ENCODE data around the gene PGAP1.
A peak's percentile ranks its signal among the peaks of the same experiment; 100 is the strongest.

PGAP1 gene

GRCh38 chr2:196931555-196931954, 5.0 kb upstream of the PGAP1 start:
- TF ChIP-seq ZNF274 (IDR thresholded peaks at IDR 0.05; ENCODE audit: low read depth, low read length) (no peak), YY1 (IDR thresholded peaks at IDR 0.05; ENCODE audit: insufficient read depth, insufficient read length) (no peak), SUZ12 (IDR thresholded peaks at IDR 0.05; ENCODE audit: extremely low read depth, insufficient read depth, insufficient read length) (no peak)
- Histone ChIP-seq H3K9me3 (ENCODE audit: insufficient read depth, low read length) (no peaks in the 10 kb centered on the region), H3K27me3 (ENCODE audit: insufficient read depth, insufficient read length) (peaks cover 4% of the 10 kb centered on the region), H3K9ac (ENCODE audit: insufficient read length, low read depth) (no peak overlapping the region), H3K4me3 (ENCODE audit: insufficient read length, low read depth) (no peak overlapping the region), H3K4me1 (ENCODE audit: insufficient read depth, insufficient read length) (no peaks in the 10 kb centered on the region), H3K36me3 (ENCODE audit: insufficient read depth, insufficient read length, low read length) (no peaks in the 10 kb centered on the region)
- DNase-seq (ENCODE audit: low read depth, low spot score) = no peak

DNA sequence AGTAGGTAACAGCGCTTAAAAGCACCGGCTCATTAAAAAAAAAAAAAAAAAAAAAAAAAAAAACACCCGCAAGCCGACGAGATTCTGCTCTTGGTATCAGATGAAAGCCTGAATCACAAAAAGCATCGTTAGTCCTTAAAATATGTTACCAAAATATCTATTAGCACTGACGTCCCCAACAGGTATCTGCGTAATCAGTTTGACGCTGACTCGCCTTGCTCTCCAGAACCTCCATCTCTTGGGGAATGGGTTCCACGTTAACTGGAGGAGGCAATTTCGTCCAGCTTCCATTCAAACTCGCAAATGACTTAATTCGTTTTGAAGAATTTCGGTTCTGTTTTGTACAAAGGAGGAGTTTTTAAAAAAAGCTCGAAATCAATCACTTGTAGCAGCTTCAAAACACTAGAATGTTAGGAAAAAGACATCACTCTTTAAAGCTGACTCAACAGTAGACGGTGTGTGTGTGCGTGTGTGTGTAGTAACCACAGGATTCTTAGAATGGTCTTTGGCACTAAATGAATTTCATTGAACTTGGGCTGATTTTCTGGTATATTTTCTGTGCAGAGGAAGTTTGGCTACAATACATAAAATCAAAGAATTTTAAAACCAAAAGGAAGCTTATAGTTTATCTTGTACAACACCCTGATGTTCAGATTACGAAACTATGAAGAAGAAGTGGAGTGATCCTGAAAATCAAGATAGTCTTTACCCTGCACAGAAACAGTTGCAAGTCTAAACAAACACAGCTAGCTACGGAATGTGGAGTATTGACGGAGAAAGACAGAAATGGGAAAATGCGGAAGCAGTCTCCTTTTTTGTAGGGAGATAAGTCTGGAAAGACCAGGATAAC, 1.1 kb upstream of the PGAP1 start:
- no peak for DNase-seq (ENCODE audit: low read depth, low spot score)
- TF ChIP-seq ZNF274 (IDR thresholded peaks at IDR 0.05; ENCODE audit: low read depth, low read length) (no peak), YY1 (IDR thresholded peaks at IDR 0.05; ENCODE audit: insufficient read depth, insufficient read length) (no peak), SUZ12 (IDR thresholded peaks at IDR 0.05; ENCODE audit: extremely low read depth, insufficient read depth, insufficient read length) (no peak)
- Histone ChIP-seq H3K9me3 (ENCODE audit: insufficient read depth, low read length) (no peaks in the 10 kb centered on the region), H3K36me3 (ENCODE audit: insufficient read depth, insufficient read length, low read length) (no peaks in the 10 kb centered on the region), H3K27me3 (ENCODE audit: insufficient read depth, insufficient read length) (peaks cover 4% of the 10 kb centered on the region), H3K9ac (ENCODE audit: insufficient read length, low read depth) (peak overlapping the region; percentile 68), H3K4me3 (ENCODE audit: insufficient read length, low read depth) (peak overlapping the region; percentile 98), H3K4me1 (ENCODE audit: insufficient read depth, insufficient read length) (no peaks in the 10 kb centered on the region)

GRCh38 chr2:196925768-196926561, 542 bp downstream of the PGAP1 start:
- Histone ChIP-seq H3K9ac (ENCODE audit: insufficient read length, low read depth) (peak overlapping the region; percentile 93), H3K4me1 (ENCODE audit: insufficient read depth, insufficient read length) (no peaks in the 10 kb centered on the region), H3K27me3 (ENCODE audit: insufficient read depth, insufficient read length) (peaks cover 4% of the 10 kb centered on the region), H3K36me3 (ENCODE audit: insufficient read depth, insufficient read length, low read length) (no peaks in the 10 kb centered on the region), H3K4me3 (ENCODE audit: insufficient read length, low read depth) (peak overlapping the region; percentile 98), H3K9me3 (ENCODE audit: insufficient read depth, low read length) (no peaks in the 10 kb centered on the region)
- no peak for DNase-seq (ENCODE audit: low read depth, low spot score)
- no peak for TF ChIP-seq SUZ12 (IDR thresholded peaks at IDR 0.05; ENCODE audit: extremely low read depth, insufficient read depth, insufficient read length)
- no peak for TF ChIP-seq YY1 (IDR thresholded peaks at IDR 0.05; ENCODE audit: insufficient read depth, insufficient read length)
- no peak for TF ChIP-seq ZNF274 (IDR thresholded peaks at IDR 0.05; ENCODE audit: low read depth, low read length)

GRCh38 chr2:196925051-196925767, 1.3 kb downstream of the PGAP1 start:
- Histone ChIP-seq H3K9me3 (ENCODE audit: insufficient read depth, low read length) (no peaks in the 10 kb centered on the region), H3K4me1 (ENCODE audit: insufficient read depth, insufficient read length) (no peaks in the 10 kb centered on the region), H3K36me3 (ENCODE audit: insufficient read depth, insufficient read length, low read length) (no peaks in the 10 kb centered on the region), H3K9ac (ENCODE audit: insufficient read length, low read depth) (peak overlapping the region; percentile 93), H3K27me3 (ENCODE audit: insufficient read depth, insufficient read length) (peaks cover 4% of the 10 kb centered on the region), H3K4me3 (ENCODE audit: insufficient read length, low read depth) (peak overlapping the region; percentile 98)
- no peak for DNase-seq (ENCODE audit: low read depth, low spot score)
- TF ChIP-seq YY1 (IDR thresholded peaks at IDR 0.05; ENCODE audit: insufficient read depth, insufficient read length) (no peak), ZNF274 (IDR thresholded peaks at IDR 0.05; ENCODE audit: low read depth, low read length) (no peak), SUZ12 (IDR thresholded peaks at IDR 0.05; ENCODE audit: extremely low read depth, insufficient read depth, insufficient read length) (no peak)

DNA sequence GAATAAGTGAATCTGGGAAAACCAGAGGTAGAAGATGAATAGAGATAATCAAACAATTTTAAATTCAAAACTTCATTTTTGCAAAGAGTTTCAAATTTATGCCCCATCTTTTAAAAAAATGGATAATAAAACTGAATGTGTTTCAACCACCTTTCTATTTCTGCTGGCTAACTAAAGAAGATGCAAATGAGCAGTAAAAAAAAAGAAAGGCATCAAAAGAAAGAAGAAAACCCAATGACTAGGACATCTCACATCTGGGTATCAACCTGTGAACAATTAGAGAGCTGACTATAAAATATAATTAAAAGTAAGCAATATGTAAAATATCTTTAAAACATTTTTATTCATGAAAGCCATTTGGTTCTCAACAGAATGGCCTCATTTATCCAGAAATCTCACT, 2.5 kb downstream of the PGAP1 start:
- H3K27me3 ChIP-seq (ENCODE audit: insufficient read depth, insufficient read length) = peaks cover 4% of the 10 kb centered on the region
- H3K4me3 ChIP-seq (ENCODE audit: insufficient read length, low read depth) = no peak overlapping the region
- no peak overlapping the region for H3K9ac ChIP-seq (ENCODE audit: insufficient read length, low read depth)
- H3K36me3 ChIP-seq (ENCODE audit: insufficient read depth, insufficient read length, low read length) = no peaks in the 10 kb centered on the region
- no peaks in the 10 kb centered on the region for H3K4me1 ChIP-seq (ENCODE audit: insufficient read depth, insufficient read length)
- H3K9me3 ChIP-seq (ENCODE audit: insufficient read depth, low read length) = no peaks in the 10 kb centered on the region
- DNase-seq (ENCODE audit: low read depth, low spot score) = no peak
- TF ChIP-seq YY1 (IDR thresholded peaks at IDR 0.05; ENCODE audit: insufficient read depth, insufficient read length) (no peak), SUZ12 (IDR thresholded peaks at IDR 0.05; ENCODE audit: extremely low read depth, insufficient read depth, insufficient read length) (no peak), ZNF274 (IDR thresholded peaks at IDR 0.05; ENCODE audit: low read depth, low read length) (no peak)

DNA sequence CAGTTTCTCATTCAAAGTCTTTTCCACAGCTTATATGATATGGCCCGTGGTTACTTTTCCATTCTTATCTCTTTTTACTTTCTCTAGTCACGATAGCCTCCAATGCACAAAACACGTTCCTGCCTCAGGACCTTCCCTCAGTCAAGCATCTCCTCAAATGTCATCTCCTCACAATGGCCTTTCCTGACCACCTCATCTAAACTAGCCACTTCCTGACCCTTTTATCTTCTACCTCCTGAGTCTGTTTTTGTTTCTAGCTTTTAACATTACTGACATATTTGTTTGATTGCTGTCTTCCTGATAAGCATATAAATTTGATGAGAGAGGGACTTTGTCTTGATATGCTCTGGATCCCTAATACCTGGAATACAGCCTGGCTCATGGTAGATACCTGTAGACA, 7.6 kb downstream of the PGAP1 start:
- no peaks in the 10 kb centered on the region for H3K27me3 ChIP-seq (ENCODE audit: insufficient read depth, insufficient read length)
- H3K9me3 ChIP-seq (ENCODE audit: insufficient read depth, low read length) = no peaks in the 10 kb centered on the region
- no peak overlapping the region for H3K4me3 ChIP-seq (ENCODE audit: insufficient read length, low read depth)
- no peaks in the 10 kb centered on the region for H3K4me1 ChIP-seq (ENCODE audit: insufficient read depth, insufficient read length)
- no peak overlapping the region for H3K9ac ChIP-seq (ENCODE audit: insufficient read length, low read depth)
- peaks cover 32% of the 10 kb centered on the region for H3K36me3 ChIP-seq (ENCODE audit: insufficient read depth, insufficient read length, low read length)
- TF ChIP-seq SUZ12 (IDR thresholded peaks at IDR 0.05; ENCODE audit: extremely low read depth, insufficient read depth, insufficient read length) (no peak), YY1 (IDR thresholded peaks at IDR 0.05; ENCODE audit: insufficient read depth, insufficient read length) (no peak), ZNF274 (IDR thresholded peaks at IDR 0.05; ENCODE audit: low read depth, low read length) (no peak)
- no peak for DNase-seq (ENCODE audit: low read depth, low spot score)
